Trophoblast cell (in vitro differentiated cells and primary cell): Measurements from ENCODE around the gene HYOU1.

Experiments used
- DNase-seq, 2 donors: peaks; one replicate each; pipeline ENCODE4 v3.0.0-alpha.2; 2016
- H2AFZ ChIP-seq: 2 replicates; pipeline ENCODE4 v1.6.1; 2013; ENCODE audit warnings: low read length, moderate library complexity, mild to moderate bottlenecking; ENCODE audit not compliant: insufficient read depth, poor library complexity
- H2AK5ac ChIP-seq: 2 replicates; pipeline ENCODE4 v1.6.1; 2013; ENCODE audit warnings: mild to moderate bottlenecking, low read length
- H2BK120ac ChIP-seq: 2 replicates; pipeline ENCODE4 v1.6.1; 2013; ENCODE audit warnings: low read length, mild to moderate bottlenecking, moderate library complexity; ENCODE audit not compliant: insufficient read depth, poor library complexity
- H2BK12ac ChIP-seq: 2 replicates; pipeline ENCODE4 v1.6.1; 2013; ENCODE audit warnings: mild to moderate bottlenecking, low read length, moderate library complexity
- H2BK5ac ChIP-seq: 2 replicates; pipeline ENCODE4 v1.6.1; 2013; ENCODE audit warnings: low read length, low read depth, moderate library complexity, mild to moderate bottlenecking; ENCODE audit not compliant: poor library complexity
- H3K14ac ChIP-seq: 2 replicates; pipeline ENCODE4 v1.6.1; 2013; ENCODE audit warnings: mild to moderate bottlenecking, low read length
- H3K18ac ChIP-seq: 2 replicates; pipeline ENCODE4 v1.6.1; 2013; ENCODE audit warnings: mild to moderate bottlenecking, low read length
- H3K23ac ChIP-seq: 2 replicates; pipeline ENCODE4 v1.6.1; 2013; ENCODE audit warnings: low read length
- H3K27ac ChIP-seq: 2 replicates; pipeline ENCODE4 v1.5.1; 2013; ENCODE audit warnings: low read depth, mild to moderate bottlenecking, inconsistent platforms, low read length, moderate library complexity
- H3K27me3 ChIP-seq: 2 replicates; pipeline ENCODE4 v1.6.1; 2013; ENCODE audit warnings: inconsistent platforms, mild to moderate bottlenecking, low read length, moderate library complexity; ENCODE audit not compliant: insufficient read depth
- H3K36me3 ChIP-seq, 2 experiments: 1 replicate in 1 of 2; 2 replicates in 1 of 2; pipeline ENCODE4 v1.6.1; 2013; ENCODE audit warnings: low read length in 2 of 2, mild to moderate bottlenecking in 2 of 2, moderate library complexity in 1 of 2; ENCODE audit not compliant: insufficient read depth in 2 of 2, control insufficient read depth in 1 of 2
- H3K4ac ChIP-seq: 2 replicates; pipeline ENCODE4 v1.6.1; 2013; ENCODE audit warnings: low read depth, mild to moderate bottlenecking, low read length, moderate library complexity
- H3K4me1 ChIP-seq, 2 experiments: 1 replicate in 1 of 2; 2 replicates in 1 of 2; pipeline ENCODE4 v1.6.1; 2013; ENCODE audit warnings: low read length in 2 of 2, mild to moderate bottlenecking in 2 of 2, moderate library complexity in 1 of 2; ENCODE audit not compliant: insufficient read depth in 2 of 2, control insufficient read depth in 1 of 2
- H3K4me2 ChIP-seq: 2 replicates; pipeline ENCODE4 v1.6.1; 2013; ENCODE audit warnings: inconsistent platforms, mild to moderate bottlenecking, low read length, moderate library complexity
- H3K4me3 ChIP-seq: 2 replicates; pipeline ENCODE4 v1.5.1; 2013; ENCODE audit warnings: mild to moderate bottlenecking, low read depth, low read length, inconsistent platforms
- H3K79me1 ChIP-seq: one replicate; pipeline ENCODE4 v1.6.1; 2013; ENCODE audit warnings: low read length
- H3K79me2 ChIP-seq: 2 replicates; pipeline ENCODE4 v1.6.1; 2013; ENCODE audit warnings: low read length, mild to moderate bottlenecking; ENCODE audit not compliant: control insufficient read depth, insufficient read depth, poor library complexity
- H3K9ac ChIP-seq: 2 replicates; pipeline ENCODE4 v1.6.1; 2013; ENCODE audit warnings: mild to moderate bottlenecking, low read length
- H3K9me3 ChIP-seq: 2 replicates; pipeline ENCODE4 v1.6.1; 2013; ENCODE audit warnings: low read depth, mild to moderate bottlenecking, control low read depth, inconsistent platforms, low read length; ENCODE audit not compliant: insufficient read depth
- H4K12ac ChIP-seq: 2 replicates; pipeline ENCODE4 v1.6.1; 2013; ENCODE audit warnings: low read depth, mild to moderate bottlenecking, low read length, moderate library complexity
- H4K8ac ChIP-seq: 2 replicates; pipeline ENCODE4 v1.6.1; 2013; ENCODE audit warnings: low read depth, mild to moderate bottlenecking, low read length, moderate library complexity
- H4K91ac ChIP-seq: one replicate; pipeline ENCODE4 v1.6.1; 2013; ENCODE audit warnings: low read depth, mild to moderate bottlenecking, low read length, moderate library complexity
- WGBS: extraction: QIAGEN DNeasy Blood & Tissue Kit; methylation state at CpG from one replicate; pipeline ENCODE4 v1.1.7; 2013; ENCODE audit warnings: missing lambda C conversion rate; ENCODE audit not compliant: insufficient read length, insufficient coverage; ENCODE audit errors: extremely low coverage; 5-methylcytosine and 5-hydroxymethylcytosine counted together

The HYOU1 gene

GRCh38 chr11:119084663-119085436 lies 27.8 kb upstream of the HYOU1 start, which contains the start of gene HMBS:
TSS of gene HMBS (plus strand) at chr11:119084881. CDS start at chr11:119085034, 153 bp downstream.
- peak within 1 kb of the TSS; percentile 77 for H3K4ac ChIP-seq
- peak within 1 kb of the TSS; percentile 86 for H4K91ac ChIP-seq
- H3K79me1 ChIP-seq: peaks cover 10% of the 10 kb centered on the region
- H3K79me2 ChIP-seq: peaks cover 7% of the 10 kb centered on the region
- peaks cover 22 to 31% of the 10 kb centered on the region in 2 experiments for H3K36me3 ChIP-seq
- H2AK5ac ChIP-seq: peak within 1 kb of the TSS; percentile 75
- H3K27ac ChIP-seq: peak within 1 kb of the TSS; percentile 87
- H3K9ac ChIP-seq: peak within 1 kb of the TSS; percentile 97
- peak within 1 kb of the TSS; percentile 80 for H2BK120ac ChIP-seq
- H3K4me2 ChIP-seq: peak within 1 kb of the TSS; percentile 87
- DNase-seq: peak; percentile 91 to 94
- H2BK5ac ChIP-seq: peak within 1 kb of the TSS; percentile 94
- H2AFZ ChIP-seq: peak within 1 kb of the TSS; percentile 91
- H2BK12ac ChIP-seq: peak within 1 kb of the TSS; percentile 10
- H4K8ac ChIP-seq: peak within 1 kb of the TSS; percentile 95
- no peak within 1 kb of the TSS for H3K23ac ChIP-seq
- H3K9me3 ChIP-seq: no peaks in the 10 kb centered on the region
- H3K4me1 ChIP-seq: peaks cover 7 to 8% of the 10 kb centered on the region in 2 experiments
- H3K18ac ChIP-seq: peak within 1 kb of the TSS; percentile 80
- peak within 1 kb of the TSS; percentile 88 for H4K12ac ChIP-seq
- H3K14ac ChIP-seq: peak within 1 kb of the TSS; percentile 90
- no peaks in the 10 kb centered on the region for H3K27me3 ChIP-seq
- peak within 1 kb of the TSS; percentile 94 for H3K4me3 ChIP-seq
- no CpG with 5 or more reads among the region's 45 CpGs for WGBS

DNA sequence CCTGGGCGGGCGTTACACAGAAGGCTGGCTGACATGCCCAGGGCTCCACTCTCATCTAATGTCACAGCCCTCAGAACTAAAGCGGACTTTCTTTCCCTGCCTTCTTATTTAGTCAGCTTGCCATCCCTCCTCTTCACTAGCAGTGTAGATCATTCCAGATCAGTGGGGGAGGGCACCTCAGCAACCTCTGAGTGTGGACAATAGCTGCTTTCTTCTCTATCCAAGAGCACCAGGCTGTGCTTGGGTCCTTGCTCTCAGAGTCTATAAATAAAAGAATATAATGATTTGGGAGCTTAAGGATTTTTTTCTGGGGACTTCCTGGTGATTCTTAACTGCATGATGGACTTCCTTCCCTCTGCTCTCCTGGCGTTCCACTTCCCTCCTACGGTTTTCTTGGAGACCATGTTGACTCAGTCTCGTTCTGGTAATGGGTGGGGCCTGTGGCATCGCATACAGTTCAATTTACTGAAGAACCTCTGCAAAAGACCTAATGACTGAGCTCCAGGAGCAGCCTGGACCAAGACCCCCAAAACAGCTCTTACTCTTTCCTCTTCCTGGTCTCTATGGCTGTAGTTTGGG lies 24.8 kb upstream of the HYOU1 start:
- Histone ChIP-seq H3K23ac (no peak overlapping the region), H4K91ac (no peak overlapping the region), H2AK5ac (no peak overlapping the region), H3K36me3 (peaks cover 46 to 55% of the 10 kb centered on the region in 2 experiments), H2BK120ac (no peak overlapping the region), H4K8ac (no peak overlapping the region), H2BK12ac (no peak overlapping the region), H3K9me3 (no peaks in the 10 kb centered on the region), H3K9ac (no peak overlapping the region), H3K27ac (no peak overlapping the region), H3K79me2 (peaks cover 7% of the 10 kb centered on the region), H3K4me1 (peaks cover 7 to 8% of the 10 kb centered on the region in 2 experiments), H3K18ac (no peak overlapping the region), H2BK5ac (no peak overlapping the region), H3K14ac (no peak overlapping the region), H4K12ac (no peak overlapping the region), H3K4ac (no peak overlapping the region), H3K4me3 (no peak overlapping the region), H3K4me2 (no peak overlapping the region), H3K79me1 (peaks cover 10% of the 10 kb centered on the region), H2AFZ (no peak overlapping the region), H3K27me3 (no peaks in the 10 kb centered on the region)
- WGBS: no CpG with 5 or more reads among the region's 7 CpGs
- DNase-seq: no peak

GRCh38 chr11:119078675-119079420 lies 21.8 kb upstream of the HYOU1 start:
- H2BK5ac ChIP-seq: no peak overlapping the region
- no peak overlapping the region for H4K8ac ChIP-seq
- H3K4me2 ChIP-seq: no peak overlapping the region
- no peak overlapping the region for H2AFZ ChIP-seq
- H2BK12ac ChIP-seq: no peak overlapping the region
- H3K4me1 ChIP-seq: no peaks in the 10 kb centered on the region
- H3K36me3 ChIP-seq: peaks cover 54 to 62% of the 10 kb centered on the region in 2 experiments
- no peak overlapping the region for H3K4ac ChIP-seq
- DNase-seq: no peak
- H3K9ac ChIP-seq: no peak overlapping the region
- H4K91ac ChIP-seq: no peak overlapping the region
- no peak overlapping the region for H2AK5ac ChIP-seq
- H3K4me3 ChIP-seq: no peak overlapping the region
- no peaks in the 10 kb centered on the region for H3K79me1 ChIP-seq
- H3K27me3 ChIP-seq: no peaks in the 10 kb centered on the region
- H4K12ac ChIP-seq: no peak overlapping the region
- H3K27ac ChIP-seq: no peak overlapping the region
- H3K79me2 ChIP-seq: no peaks in the 10 kb centered on the region
- H3K14ac ChIP-seq: no peak overlapping the region
- H3K9me3 ChIP-seq: no peaks in the 10 kb centered on the region
- no peak overlapping the region for H2BK120ac ChIP-seq
- no peak overlapping the region for H3K18ac ChIP-seq
- H3K23ac ChIP-seq: no peak overlapping the region
- no CpG with 5 or more reads among the region's 19 CpGs for WGBS

GRCh38 chr11:119077839-119078238 lies 20.8 kb upstream of the HYOU1 start:
- Histone ChIP-seq H4K91ac (no peak overlapping the region), H3K36me3 (peaks cover 60 to 70% of the 10 kb centered on the region in 2 experiments), H2AFZ (no peak overlapping the region), H2BK120ac (no peak overlapping the region), H3K4me3 (no peak overlapping the region), H2BK5ac (no peak overlapping the region), H3K9ac (no peak overlapping the region), H3K4me2 (no peak overlapping the region), H3K4me1 (no peaks in the 10 kb centered on the region), H3K18ac (no peak overlapping the region), H3K27ac (no peak overlapping the region), H2AK5ac (no peak overlapping the region), H2BK12ac (no peak overlapping the region), H3K4ac (no peak overlapping the region), H3K14ac (no peak overlapping the region), H3K79me1 (no peaks in the 10 kb centered on the region), H4K12ac (no peak overlapping the region), H3K27me3 (no peaks in the 10 kb centered on the region), H4K8ac (no peak overlapping the region), H3K79me2 (no peaks in the 10 kb centered on the region), H3K23ac (no peak overlapping the region), H3K9me3 (no peaks in the 10 kb centered on the region)
- DNase-seq: no peak
- no CpG with 5 or more reads among the region's 11 CpGs for WGBS
